Fibroblast of mammary gland (primary cell): Measurements from ENCODE around the gene PARP3.

ENCODE experiments used
- DNase-seq: peaks from one replicate; pipeline ENCODE4 v3.0.0-alpha.2; 2010; ENCODE audit warnings: low read depth
- H3K4me3 ChIP-seq: 2 replicates; pipeline ENCODE4 v1.5.1; 2011; ENCODE audit warnings: low read depth, mild to moderate bottlenecking, low read length, moderate library complexity; ENCODE audit not compliant: control insufficient read depth
- TF ChIP-seq, protein P1 (sequence below): conservative IDR thresholded peaks from 2 replicates; pipeline ENCODE4 v1.5.1; 2011; ENCODE audit warnings: low read depth, low read length, inconsistent platforms; ENCODE audit not compliant: control insufficient read depth, insufficient read depth

Gene PARP3

DNA sequence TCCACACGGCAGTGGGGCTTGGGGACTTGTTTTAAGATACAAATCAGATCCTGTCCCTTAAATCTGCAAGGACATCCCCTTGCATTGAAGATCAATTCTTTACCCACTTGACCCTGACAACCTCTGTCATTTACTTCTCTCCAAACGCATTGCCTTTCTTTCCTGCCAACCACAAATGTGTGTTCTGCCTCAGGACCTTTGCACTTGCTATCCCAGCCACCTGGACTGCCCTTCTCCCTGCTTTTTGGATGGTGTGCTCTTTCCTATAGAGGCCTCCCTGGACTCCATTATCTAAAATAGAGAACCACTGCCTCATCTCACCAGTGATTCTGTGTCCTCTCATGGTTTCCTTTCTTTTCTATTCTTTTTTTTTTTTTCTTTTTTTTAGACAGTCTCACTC lies 55.0 kb downstream of the PARP3 start:
- DNase-seq, result no peak
- no peak overlapping the region for H3K4me3 ChIP-seq
- TF ChIP-seq, protein P1, sequence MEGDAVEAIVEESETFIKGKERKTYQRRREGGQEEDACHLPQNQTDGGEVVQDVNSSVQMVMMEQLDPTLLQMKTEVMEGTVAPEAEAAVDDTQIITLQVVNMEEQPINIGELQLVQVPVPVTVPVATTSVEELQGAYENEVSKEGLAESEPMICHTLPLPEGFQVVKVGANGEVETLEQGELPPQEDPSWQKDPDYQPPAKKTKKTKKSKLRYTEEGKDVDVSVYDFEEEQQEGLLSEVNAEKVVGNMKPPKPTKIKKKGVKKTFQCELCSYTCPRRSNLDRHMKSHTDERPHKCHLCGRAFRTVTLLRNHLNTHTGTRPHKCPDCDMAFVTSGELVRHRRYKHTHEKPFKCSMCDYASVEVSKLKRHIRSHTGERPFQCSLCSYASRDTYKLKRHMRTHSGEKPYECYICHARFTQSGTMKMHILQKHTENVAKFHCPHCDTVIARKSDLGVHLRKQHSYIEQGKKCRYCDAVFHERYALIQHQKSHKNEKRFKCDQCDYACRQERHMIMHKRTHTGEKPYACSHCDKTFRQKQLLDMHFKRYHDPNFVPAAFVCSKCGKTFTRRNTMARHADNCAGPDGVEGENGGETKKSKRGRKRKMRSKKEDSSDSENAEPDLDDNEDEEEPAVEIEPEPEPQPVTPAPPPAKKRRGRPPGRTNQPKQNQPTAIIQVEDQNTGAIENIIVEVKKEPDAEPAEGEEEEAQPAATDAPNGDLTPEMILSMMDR, result no peak

DNA sequence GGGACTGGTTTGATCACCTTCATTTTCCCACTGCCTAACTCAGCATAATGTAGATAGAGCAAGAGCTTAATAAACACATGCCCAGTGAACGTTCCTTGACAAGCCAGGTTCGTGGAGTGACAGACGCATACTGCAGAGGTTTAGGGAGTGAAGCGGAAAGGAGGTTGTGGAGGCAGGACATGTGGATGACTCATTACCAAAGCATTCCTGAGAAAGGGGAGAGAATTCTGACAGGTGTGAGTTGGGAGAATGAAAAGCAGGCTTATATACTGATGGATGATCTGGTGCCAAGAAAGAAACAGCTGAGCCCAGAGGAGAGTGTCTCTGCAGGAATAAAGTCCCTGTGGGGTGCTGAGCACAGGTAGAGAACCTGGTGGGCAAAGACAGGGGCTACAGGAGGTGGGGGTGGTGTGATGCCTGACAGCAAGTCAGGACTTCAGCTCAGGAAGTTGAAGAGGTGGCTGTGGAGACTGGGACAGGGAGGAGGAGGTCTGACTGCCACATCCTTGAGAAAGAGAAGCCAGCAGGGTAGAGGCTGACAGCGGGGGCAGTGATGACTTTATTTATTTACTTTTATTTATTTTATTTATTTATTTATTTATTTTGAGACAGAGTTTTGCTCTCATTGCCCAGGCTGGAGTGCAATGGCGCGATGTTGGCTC lies 55.9 kb downstream of the PARP3 start:
- no peak for DNase-seq
- no peak overlapping the region for H3K4me3 ChIP-seq
- TF ChIP-seq, protein P1, result no peak
